NCI-H187 treated with DMSO at 0.1 percent for 48 hours (cell line): ENCODE data around the gene PLCL2.

Source experiments
- DNase-seq: peaks from one replicate; lab custom pipeline; 2025; lab: John Stamatoyannopoulos, UW

PLCL2 gene

GRCh38 chr3:16866571-16866970, 18.2 kb upstream of the PLCL2 start:
- no peak for DNase-seq

- no peak for DNase-seq
Measured at GRCh38 chr3:16868513-16868912, 16.2 kb upstream of the PLCL2 start.

- no peak for DNase-seq
Measured at GRCh38 chr3:16869261-16870005, 15.3 kb upstream of the PLCL2 start.

- no peak for DNase-seq
Measured at GRCh38 chr3:16871915-16872842, 12.6 kb upstream of the PLCL2 start.

- no peak for DNase-seq
Measured at GRCh38 chr3:16873872-16874271, 10.9 kb upstream of the PLCL2 start.

GRCh38 chr3:16875876-16876550, 8.7 kb upstream of the PLCL2 start:
- DNase-seq, result no peak

- no peak for DNase-seq
Measured at GRCh38 chr3:16877505-16877904, 7.2 kb upstream of the PLCL2 start.

- DNase-seq, result no peak
Measured at GRCh38 chr3:16877911-16878310, 6.8 kb upstream of the PLCL2 start.

- no peak for DNase-seq
Measured at GRCh38 chr3:16881896-16882630, 2.7 kb upstream of the PLCL2 start.

GRCh38 chr3:16883057-16883722, 1.6 kb upstream of the PLCL2 start:
- no peak for DNase-seq

GRCh38 chr3:16883723-16884083, 1.1 kb upstream of the PLCL2 start:
- no peak for DNase-seq

- DNase-seq, result no peak
Measured at GRCh38 chr3:16884084-16884747, 539 bp upstream of the PLCL2 start.

- DNase-seq, result no peak
Measured at GRCh38 chr3:16885593-16886302, 993 bp downstream of the PLCL2 start.

- DNase-seq, result no peak
Measured at GRCh38 chr3:16886303-16886683, 1.5 kb downstream of the PLCL2 start.

- no peak for DNase-seq
Measured at GRCh38 chr3:16887130-16887529, 2.4 kb downstream of the PLCL2 start.

- DNase-seq, result no peak
Measured at GRCh38 chr3:16888356-16888755, 3.6 kb downstream of the PLCL2 start.

- DNase-seq, result no peak
Measured at GRCh38 chr3:16888785-16889607, 4.2 kb downstream of the PLCL2 start.

- DNase-seq, result no peak
Measured at GRCh38 chr3:16890597-16891333, 6.0 kb downstream of the PLCL2 start.
